ENCODE results near the gene PROK1.

DNA sequence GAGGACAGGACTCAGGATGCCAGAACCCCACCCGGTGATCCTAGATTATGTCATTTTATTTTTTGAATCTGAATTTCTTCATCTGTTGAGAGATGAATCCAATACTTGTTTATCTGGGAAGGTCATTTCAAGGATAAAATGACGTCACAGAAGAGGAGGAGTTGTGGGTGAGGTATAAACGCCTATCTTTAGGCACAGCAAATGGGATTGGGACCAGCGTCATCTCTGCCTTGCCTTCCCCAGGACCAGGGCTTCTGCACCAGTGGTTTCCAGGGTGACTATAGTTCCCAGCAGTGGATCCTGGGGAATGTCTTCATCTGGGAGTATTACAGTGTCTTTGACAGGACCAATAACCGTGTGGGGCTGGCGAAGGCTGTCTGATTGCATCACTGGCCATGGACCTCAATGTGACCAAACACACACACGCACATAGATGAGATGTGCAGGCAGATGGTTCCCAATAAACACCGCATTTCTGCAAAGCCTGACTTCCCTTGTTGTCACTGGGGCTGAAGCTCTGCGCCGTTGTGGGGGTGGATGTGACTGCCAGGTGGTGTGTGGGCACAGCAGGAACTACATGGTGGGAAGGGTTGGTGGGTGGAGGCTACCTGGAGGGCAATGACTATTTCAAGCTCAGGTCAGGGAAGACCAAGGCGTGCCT, 40.0 kb downstream of the PROK1 start:
- TF ChIP-seq, protein P1, sequence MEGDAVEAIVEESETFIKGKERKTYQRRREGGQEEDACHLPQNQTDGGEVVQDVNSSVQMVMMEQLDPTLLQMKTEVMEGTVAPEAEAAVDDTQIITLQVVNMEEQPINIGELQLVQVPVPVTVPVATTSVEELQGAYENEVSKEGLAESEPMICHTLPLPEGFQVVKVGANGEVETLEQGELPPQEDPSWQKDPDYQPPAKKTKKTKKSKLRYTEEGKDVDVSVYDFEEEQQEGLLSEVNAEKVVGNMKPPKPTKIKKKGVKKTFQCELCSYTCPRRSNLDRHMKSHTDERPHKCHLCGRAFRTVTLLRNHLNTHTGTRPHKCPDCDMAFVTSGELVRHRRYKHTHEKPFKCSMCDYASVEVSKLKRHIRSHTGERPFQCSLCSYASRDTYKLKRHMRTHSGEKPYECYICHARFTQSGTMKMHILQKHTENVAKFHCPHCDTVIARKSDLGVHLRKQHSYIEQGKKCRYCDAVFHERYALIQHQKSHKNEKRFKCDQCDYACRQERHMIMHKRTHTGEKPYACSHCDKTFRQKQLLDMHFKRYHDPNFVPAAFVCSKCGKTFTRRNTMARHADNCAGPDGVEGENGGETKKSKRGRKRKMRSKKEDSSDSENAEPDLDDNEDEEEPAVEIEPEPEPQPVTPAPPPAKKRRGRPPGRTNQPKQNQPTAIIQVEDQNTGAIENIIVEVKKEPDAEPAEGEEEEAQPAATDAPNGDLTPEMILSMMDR (IDR thresholded peaks at IDR 0.05): no peak
- TF ChIP-seq POLR2A (IDR thresholded peaks at IDR 0.05) (no peak), POLR2AphosphoS5 (IDR thresholded peaks at IDR 0.05; ENCODE audit: insufficient read depth in 1 of 2, low read depth in 1 of 2) (no peak)
